ENCODE results near the gene COMMD3. TPM values are rescaled to one million over a fixed set of nuclear protein-coding genes. Genes with fewer than 3 reads are reported as not detected.

Gene COMMD3
- total RNA-seq, 1 donor from 2014 or later, result 92.4 TPM

DNA sequence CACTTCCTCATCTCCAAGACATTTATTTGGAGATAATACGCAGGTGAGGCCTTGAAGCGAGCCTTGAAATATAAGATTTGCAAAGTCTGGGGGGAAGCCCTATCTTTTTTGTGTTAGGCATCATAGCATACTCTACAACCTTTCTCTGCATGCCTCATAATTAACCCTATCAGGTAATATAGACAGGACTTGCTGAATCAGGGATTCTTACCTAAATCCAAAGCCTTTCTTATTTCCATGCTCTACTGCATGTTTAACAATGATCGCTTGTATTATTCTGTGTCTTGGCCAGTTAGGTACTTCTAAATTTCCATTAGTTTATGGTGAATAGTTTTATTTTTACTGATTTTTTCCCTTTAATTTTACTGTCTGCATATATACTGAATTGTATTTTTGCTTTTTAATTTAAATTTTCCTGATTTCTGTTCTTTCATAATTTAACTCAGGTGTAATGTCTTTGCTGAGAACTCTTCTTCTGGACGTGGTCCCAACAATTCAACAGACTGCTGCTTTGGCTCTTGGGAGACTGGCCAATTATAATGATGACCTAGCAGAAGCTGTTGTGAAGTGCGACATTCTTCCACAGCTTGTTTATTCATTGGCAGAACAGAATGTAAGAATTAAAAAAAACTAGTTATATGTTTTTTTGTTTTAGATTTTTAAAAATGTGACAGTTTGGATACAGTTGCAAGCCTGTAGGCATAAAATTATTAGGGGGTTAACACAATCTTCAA is 48.4 kb downstream of the COMMD3 start:
- no peaks in the 10 kb centered on the region for H3K36me3 ChIP-seq (ENCODE audit: control insufficient read depth, insufficient read depth, low read length)
- no peak for DNase-seq (ENCODE audit: low read depth)
- TF ChIP-seq, protein P1, sequence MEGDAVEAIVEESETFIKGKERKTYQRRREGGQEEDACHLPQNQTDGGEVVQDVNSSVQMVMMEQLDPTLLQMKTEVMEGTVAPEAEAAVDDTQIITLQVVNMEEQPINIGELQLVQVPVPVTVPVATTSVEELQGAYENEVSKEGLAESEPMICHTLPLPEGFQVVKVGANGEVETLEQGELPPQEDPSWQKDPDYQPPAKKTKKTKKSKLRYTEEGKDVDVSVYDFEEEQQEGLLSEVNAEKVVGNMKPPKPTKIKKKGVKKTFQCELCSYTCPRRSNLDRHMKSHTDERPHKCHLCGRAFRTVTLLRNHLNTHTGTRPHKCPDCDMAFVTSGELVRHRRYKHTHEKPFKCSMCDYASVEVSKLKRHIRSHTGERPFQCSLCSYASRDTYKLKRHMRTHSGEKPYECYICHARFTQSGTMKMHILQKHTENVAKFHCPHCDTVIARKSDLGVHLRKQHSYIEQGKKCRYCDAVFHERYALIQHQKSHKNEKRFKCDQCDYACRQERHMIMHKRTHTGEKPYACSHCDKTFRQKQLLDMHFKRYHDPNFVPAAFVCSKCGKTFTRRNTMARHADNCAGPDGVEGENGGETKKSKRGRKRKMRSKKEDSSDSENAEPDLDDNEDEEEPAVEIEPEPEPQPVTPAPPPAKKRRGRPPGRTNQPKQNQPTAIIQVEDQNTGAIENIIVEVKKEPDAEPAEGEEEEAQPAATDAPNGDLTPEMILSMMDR (IDR thresholded peaks at IDR 0.05; ENCODE audit: insufficient read depth, low read length, poor library complexity, severe bottlenecking), result no peak
- no peaks in the 10 kb centered on the region for H3K27me3 ChIP-seq (ENCODE audit: control insufficient read depth, insufficient read depth, low read length)
- no peak overlapping the region for H3K4me3 ChIP-seq (ENCODE audit: low read depth, low read length)

DNA sequence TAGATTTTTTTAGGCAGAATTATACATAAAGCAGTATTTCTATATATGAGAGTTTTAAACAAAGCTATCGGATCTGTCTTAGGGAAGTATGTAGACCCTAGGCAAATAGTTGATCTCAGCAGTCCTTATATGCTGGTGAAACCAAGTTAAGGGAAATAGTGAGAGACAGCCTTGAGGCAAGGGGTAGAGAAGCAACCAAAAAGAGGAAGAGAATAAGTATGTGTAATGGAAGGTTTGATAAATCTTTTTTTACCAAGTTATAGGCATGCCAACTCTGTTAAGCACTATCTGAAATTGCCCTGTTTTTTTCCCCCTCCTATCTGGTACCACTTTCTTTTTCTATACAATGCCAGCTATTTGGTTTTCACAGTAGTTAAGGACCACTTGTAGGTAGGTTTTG is 49.0 kb downstream of the COMMD3 start:
- TF ChIP-seq, protein P1 (IDR thresholded peaks at IDR 0.05; ENCODE audit: insufficient read depth, low read length, poor library complexity, severe bottlenecking), result no peak
- no peak for DNase-seq (ENCODE audit: low read depth)
- Histone ChIP-seq H3K27me3 (ENCODE audit: control insufficient read depth, insufficient read depth, low read length) (no peaks in the 10 kb centered on the region), H3K4me3 (ENCODE audit: low read depth, low read length) (no peak overlapping the region), H3K36me3 (ENCODE audit: control insufficient read depth, insufficient read depth, low read length) (no peaks in the 10 kb centered on the region)

DNA sequence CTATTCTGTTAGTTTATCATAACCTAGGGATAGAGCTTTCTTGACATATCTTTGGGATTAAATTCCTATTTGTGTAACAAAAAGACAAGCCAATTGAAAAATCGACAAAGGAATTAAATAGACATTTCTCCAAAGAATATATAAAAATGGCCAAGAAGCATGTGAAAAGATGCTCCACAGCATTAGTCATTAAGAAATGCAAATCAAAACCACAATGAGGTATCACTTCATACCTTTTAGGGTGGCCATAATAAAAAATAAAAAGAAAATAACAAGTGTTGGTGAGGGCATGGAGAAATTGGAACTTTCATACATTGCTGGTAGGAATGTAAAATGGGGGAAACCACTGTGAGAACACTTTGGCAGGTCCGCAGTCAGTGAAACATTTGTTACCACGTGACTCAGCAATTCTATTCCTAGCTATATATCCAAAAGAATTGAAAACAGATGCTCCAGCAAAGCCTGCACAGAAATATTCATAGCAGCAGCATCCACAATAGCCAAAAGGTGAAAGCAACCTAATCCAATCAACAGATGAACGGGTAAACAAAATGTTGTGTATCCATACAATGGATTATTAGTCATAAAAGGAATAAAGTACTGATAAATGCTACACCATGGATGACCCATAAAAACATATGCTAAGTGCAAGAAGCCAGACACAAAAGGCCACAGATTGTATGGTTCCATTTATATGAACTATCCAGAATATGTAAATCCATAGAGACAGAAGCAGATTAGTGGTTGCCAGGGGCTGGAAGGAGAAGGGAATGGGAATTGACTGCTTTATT is 49.7 kb downstream of the COMMD3 start:
- Histone ChIP-seq H3K4me3 (ENCODE audit: low read depth, low read length) (no peak overlapping the region), H3K27me3 (ENCODE audit: control insufficient read depth, insufficient read depth, low read length) (no peaks in the 10 kb centered on the region), H3K36me3 (ENCODE audit: control insufficient read depth, insufficient read depth, low read length) (no peaks in the 10 kb centered on the region)
- TF ChIP-seq, protein P1 (IDR thresholded peaks at IDR 0.05; ENCODE audit: insufficient read depth, low read length, poor library complexity, severe bottlenecking), result no peak
- no peak for DNase-seq (ENCODE audit: low read depth)

DNA sequence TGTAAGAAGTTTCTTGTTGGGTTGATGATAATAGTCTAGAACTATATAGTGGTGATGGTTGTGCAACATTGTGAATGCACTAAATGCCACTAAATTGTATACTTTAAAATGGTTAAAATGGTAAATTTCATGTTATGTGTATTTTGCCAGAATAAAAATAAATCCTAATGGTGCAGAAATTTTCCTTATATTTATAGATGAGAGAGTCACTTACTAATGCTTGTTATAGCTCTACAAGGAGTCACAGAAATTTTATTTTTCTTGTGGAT is 50.2 kb downstream of the COMMD3 start:
- H3K4me3 ChIP-seq (ENCODE audit: low read depth, low read length), result no peak overlapping the region
- TF ChIP-seq, protein P1 (IDR thresholded peaks at IDR 0.05; ENCODE audit: insufficient read depth, low read length, poor library complexity, severe bottlenecking), result no peak
- DNase-seq (ENCODE audit: low read depth), result no peak
- H3K36me3 ChIP-seq (ENCODE audit: control insufficient read depth, insufficient read depth, low read length), result no peaks in the 10 kb centered on the region
- no peaks in the 10 kb centered on the region for H3K27me3 ChIP-seq (ENCODE audit: control insufficient read depth, insufficient read depth, low read length)

DNA sequence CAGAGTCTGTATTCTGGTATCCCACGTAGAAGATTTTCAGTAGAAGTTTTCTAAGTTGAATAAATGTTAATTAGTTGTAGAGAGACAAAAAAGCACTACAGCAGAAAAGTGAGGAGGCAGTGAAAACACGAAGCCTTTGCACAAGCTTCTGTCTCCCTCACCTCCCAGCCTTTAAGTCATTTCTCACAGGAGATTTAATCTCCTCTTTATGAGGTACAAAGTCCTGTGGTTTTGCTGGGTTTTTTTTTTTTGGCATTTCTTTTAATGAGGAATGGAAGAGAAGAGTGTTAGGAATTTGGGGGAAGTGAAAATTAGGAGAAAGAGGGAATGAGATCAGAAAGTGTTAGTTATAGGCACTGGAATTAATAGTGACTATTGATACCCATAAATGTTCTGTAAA is 50.6 kb downstream of the COMMD3 start:
- no peak for DNase-seq (ENCODE audit: low read depth)
- TF ChIP-seq, protein P1 (IDR thresholded peaks at IDR 0.05; ENCODE audit: insufficient read depth, low read length, poor library complexity, severe bottlenecking), result no peak
- no peak overlapping the region for H3K4me3 ChIP-seq (ENCODE audit: low read depth, low read length)
- no peaks in the 10 kb centered on the region for H3K36me3 ChIP-seq (ENCODE audit: control insufficient read depth, insufficient read depth, low read length)
- H3K27me3 ChIP-seq (ENCODE audit: control insufficient read depth, insufficient read depth, low read length), result no peaks in the 10 kb centered on the region

Data from kidney epithelial cell (primary cell).